ENCODE results near the gene LARP4B.

GRCh38 chr10:796233-796632 is 135.3 kb downstream of the LARP4B start:
- no peak for TF ChIP-seq POLR2AphosphoS5 (IDR thresholded peaks at IDR 0.05; ENCODE audit: low read depth)
- no peak for TF ChIP-seq CTCF (conservative IDR thresholded peaks at IDR 0.05; ENCODE audit: low read depth in 2 of 2)
- no peak for TF ChIP-seq EZH2phosphoT487 (IDR thresholded peaks at IDR 0.05; ENCODE audit: unreplicated experiment)
- no peak for TF ChIP-seq REST (IDR thresholded peaks at IDR 0.05; ENCODE audit: unreplicated experiment)
- no peak for TF ChIP-seq EZH2 (IDR thresholded peaks at IDR 0.05; ENCODE audit: low read depth, unreplicated experiment)
- no peak for TF ChIP-seq STAT1 (IDR thresholded peaks at IDR 0.05; ENCODE audit: unreplicated experiment)
- no peak for TF ChIP-seq JUNB (IDR thresholded peaks at IDR 0.05; ENCODE audit: unreplicated experiment)
- no peak for TF ChIP-seq CREB1 (CRISPR knock-in tag; IDR thresholded peaks at IDR 0.05; ENCODE audit: low read depth)
- TF ChIP-seq ZNF114 (CRISPR knock-in tag; IDR thresholded peaks at IDR 0.05) = no peak
- no peak for TF ChIP-seq ETS1 (IDR thresholded peaks at IDR 0.05)
- no peak for TF ChIP-seq NANOG (IDR thresholded peaks at IDR 0.05; ENCODE audit: borderline replicate concordance)
